NCI-H82 treated with DMSO at 0.1 percent for 48 hours (cell line): ENCODE data around the gene ILDR2.
A peak's percentile ranks its signal among the peaks of the same experiment; 100 is the strongest.
"Not testable (repeated sequence)": the region's sequence is repeated elsewhere in the genome, so short reads cannot be mapped to it uniquely, and the experiment has no call there.

Experiments used
- DNase-seq: peaks from one replicate; lab custom pipeline; 2025; ENCODE audit not compliant: unreplicated experiment; lab: John Stamatoyannopoulos, UW

Gene ILDR2

GRCh38 chr1:166895766-166896165, 79.6 kb downstream of the ILDR2 start:
- no peak for DNase-seq

DNA sequence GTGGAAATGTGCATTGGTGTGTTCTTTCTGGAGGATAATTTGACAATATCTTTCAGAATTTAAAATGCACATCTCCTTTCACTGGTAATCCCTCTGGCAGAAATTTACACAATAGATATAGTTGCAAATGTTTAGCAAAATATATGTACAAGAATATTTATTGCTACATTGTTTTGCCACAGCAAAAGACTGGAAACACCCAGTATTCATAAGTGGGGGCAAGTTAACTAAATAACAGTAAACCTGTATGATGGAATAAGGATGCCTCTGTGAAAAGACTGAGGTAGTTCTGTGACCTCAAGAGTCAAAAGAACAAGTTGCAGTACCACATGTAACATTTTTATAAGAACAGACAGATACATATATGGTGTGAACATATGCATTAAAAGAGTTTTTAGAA, 85.6 kb downstream of the ILDR2 start:
- no peak for DNase-seq

- no peak for DNase-seq
These were observed 86.8 kb downstream of the ILDR2 start for GRCh38 chr1:166888373-166889111.

DNA sequence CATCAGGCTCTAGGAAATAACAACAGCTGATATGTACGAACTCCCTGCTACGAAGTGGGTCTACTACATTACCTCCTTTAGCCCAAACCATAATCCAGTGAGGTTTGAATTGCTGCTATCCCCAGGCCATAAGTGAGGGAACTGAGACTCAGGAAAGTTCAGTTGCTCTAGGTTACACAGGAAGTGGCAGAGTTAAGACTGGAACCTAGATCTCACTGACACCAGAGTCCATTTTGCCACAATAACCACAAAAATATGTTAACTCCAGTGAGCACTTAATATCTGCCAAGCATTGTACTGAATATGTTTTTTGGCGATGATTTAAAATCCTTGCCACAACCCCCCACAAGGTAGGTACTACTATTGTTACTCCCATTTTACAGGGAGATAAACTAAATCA, 90.4 kb downstream of the ILDR2 start:
- no peak for DNase-seq

GRCh38 chr1:166884040-166884642, 91.2 kb downstream of the ILDR2 start:
- DNase-seq: no peak

- no peak for DNase-seq
These were observed 92.4 kb downstream of the ILDR2 start for GRCh38 chr1:166882893-166883292.

GRCh38 chr1:166878173-166878917, 97.0 kb downstream of the ILDR2 start:
- not testable (repeated sequence) for DNase-seq

DNA sequence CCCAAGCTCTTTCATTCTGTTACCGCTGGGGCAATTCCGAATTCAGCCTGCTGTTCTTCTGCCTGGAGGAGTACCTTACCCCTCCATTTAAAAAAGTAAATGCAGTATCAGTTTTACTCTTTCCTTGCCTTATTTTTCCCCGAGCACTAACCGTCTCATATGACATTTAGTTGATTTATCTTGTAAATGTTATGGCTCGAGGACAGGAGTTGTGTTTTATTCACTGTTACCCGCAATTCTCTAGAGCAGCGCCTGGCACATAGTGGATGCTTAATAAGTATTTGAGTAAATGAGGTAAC, 98.9 kb downstream of the ILDR2 start:
- no peak for DNase-seq

GRCh38 chr1:166875734-166876539, 99.4 kb downstream of the ILDR2 start, which contains the start of gene TADA1:
TADA1 (minus strand) TSS chr1:166876264; CDS start chr1:166876233, 31 bp downstream.
- DNase-seq: peak; percentile 100

GRCh38 chr1:166875302-166875733, 100.0 kb downstream of the ILDR2 start:
- peak; percentile 30 for DNase-seq

DNA sequence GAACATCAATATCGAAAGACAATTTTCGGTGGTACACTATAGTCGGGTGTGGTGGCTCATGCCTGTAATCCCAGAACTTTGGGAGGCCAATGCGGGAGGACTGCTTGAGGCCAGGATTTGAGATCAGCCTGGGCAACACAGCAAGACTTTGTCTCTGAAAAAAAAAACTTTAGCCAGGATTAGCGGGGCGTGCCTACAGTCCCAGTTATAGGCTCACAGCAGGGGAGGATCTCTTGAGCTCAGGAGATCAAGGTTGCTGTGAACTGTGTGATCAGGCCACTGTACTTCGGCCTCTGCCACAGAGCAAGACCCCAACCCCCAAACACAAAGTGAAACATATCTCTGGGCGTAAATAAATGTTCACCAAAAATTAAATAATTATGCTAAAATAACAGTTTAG, 100.9 kb downstream of the ILDR2 start:
- DNase-seq: peak; percentile 47

- DNase-seq: no peak
These were observed 104.8 kb downstream of the ILDR2 start for GRCh38 chr1:166870584-166870983.

DNA sequence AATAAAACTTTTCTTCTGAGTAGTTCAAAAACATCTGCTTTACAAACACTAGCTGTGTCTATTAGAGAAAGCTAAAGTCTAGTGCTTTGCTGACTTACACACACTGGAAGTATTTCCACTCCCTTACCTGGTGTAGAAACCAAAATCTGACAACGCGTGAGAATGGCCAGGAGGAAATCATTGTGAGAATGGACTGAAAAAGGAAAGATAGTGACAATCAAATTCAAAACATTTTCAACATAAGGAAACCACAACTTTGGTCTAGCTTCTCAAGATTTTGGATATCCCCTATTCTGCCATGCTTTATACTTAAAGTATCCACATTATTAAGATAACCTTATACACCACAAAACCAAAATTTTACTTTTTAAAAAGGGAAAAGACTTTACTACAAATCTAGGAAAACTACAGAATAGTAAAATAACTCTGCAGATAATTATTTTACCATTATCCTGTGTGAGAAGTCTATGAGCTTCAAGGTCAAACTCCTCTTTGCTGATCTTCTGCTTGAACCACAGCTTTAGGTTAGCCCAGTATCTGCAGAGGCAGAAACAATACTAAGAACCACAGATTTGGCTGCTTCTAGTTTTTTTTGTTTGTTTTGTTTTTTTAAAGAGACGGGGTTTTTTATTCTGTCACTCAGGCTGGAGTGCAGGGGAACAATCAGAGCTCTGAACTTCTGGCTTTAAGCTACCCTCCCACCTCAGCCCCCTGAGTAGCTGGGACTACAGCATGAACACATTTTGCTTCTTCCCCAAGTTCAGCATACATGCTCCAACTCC, 105.8 kb downstream of the ILDR2 start:
- DNase-seq: no peak

DNA sequence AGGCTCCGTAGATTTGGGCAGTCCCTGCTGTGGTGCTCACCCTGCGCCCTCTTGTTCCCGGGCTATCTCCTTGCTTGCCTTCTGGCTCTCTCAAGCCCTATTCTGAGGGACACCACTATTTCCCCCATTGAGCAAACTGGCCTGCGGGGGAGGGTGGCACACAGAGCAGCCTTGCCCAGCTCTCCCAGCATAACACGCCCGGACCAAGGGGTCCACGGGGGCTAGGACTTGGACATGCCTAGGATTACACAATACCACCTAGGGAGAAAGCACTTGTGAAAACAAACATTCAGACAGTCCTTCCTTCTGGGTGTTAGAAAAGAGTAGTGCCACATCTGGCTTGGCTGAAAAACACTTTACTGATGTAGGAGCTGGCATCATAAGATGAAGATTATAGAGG, 106.7 kb downstream of the ILDR2 start:
- DNase-seq: no peak

GRCh38 chr1:166865926-166866325, 109.4 kb downstream of the ILDR2 start:
- no peak for DNase-seq

DNA sequence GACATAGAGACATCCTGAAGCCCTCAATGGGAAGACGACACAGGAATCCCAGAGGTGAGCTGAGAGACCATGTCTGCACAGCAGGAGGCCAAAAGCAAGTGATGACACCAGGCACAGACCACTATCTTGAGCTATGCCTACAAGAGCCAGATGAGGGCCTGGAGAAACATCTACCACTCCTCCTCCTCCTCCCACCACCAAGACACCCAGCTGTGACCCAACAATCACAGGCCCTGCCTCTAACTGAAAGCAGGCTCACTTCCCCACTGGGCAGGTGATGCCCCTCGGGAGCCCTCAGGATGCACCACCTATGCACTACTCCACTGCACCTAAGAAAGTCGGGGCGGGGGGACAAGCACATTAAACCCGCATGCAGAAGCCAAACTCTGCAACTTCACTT, 115.7 kb downstream of the ILDR2 start:
- no peak for DNase-seq

DNA sequence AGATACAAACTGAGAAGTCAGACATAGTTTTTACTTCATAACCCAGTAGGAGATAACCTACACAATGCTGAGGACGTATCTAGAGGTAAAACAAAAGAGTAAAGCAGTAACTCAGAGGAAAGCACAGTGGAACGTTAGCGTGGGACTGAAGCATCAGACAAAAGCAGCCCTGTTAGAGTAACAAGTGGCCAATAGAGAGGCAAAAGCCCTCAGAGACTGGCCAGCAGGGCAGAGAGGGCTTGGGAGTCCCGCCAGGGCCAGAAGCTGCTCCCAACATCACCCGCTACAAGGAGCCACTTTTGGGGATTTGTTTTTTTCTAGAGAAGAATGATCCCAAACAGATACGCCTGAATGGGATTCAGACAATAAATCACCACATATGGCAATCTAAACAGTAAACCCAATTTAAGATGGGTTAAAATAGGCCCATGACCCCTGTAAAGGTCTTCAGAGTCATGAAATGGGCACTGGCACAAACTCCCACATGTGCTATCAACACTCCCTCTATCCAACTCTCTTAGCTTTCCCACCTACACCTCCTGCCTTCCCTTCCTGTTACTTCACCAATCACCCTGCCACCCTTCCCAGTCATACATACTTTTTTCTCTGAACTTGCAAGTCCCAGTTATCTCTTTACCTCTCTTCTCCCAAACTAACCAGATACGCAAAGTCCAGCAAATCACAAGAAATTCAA, 116.5 kb downstream of the ILDR2 start:
- DNase-seq: no peak
